HL-60 (cell line): ENCODE data around the gene PIGV.
A peak's percentile ranks its signal among the peaks of the same experiment; 100 is the strongest.

Experiments used
- CTCF ChIP-seq: IDR thresholded peaks from one replicate; pipeline ENCODE4 v1.5.1; 2011; ENCODE audit warnings: low read length, control low read depth, inconsistent platforms; ENCODE audit not compliant: insufficient read depth
- GABPA ChIP-seq: IDR thresholded peaks from 2 replicates; pipeline ENCODE4 v1.6.1; 2012; ENCODE audit warnings: low read depth
- POLR2AphosphoS5 ChIP-seq: IDR thresholded peaks from 2 replicates; pipeline ENCODE4 v1.6.1; 2012; ENCODE audit warnings: low read depth
- REST ChIP-seq: IDR thresholded peaks from 2 replicates; pipeline ENCODE4 v1.6.1; 2012; ENCODE audit warnings: low read depth; ENCODE audit not compliant: insufficient replicate concordance

GRCh38 chr1:26788836-26789611 lies 1.3 kb downstream of the PIGV start:
- TF ChIP-seq CTCF (peak; percentile 80), REST (no peak), GABPA (no peak), POLR2AphosphoS5 (no peak)
